22Rv1 (cell line): ENCODE data around the gene ZNF354C.

Experiments used
- CTCF ChIP-seq: fragments of 450-650 bp; IDR thresholded peaks from 2 replicates; pipeline ENCODE4 v1.5.1; 2017; ENCODE audit warnings: mild to moderate bottlenecking
- ZFX ChIP-seq: fragments of 450-650 bp; IDR thresholded peaks from 2 replicates; pipeline ENCODE4 v1.6.1; 2017; ENCODE audit warnings: antibody characterized with exemption, borderline replicate concordance

DNA sequence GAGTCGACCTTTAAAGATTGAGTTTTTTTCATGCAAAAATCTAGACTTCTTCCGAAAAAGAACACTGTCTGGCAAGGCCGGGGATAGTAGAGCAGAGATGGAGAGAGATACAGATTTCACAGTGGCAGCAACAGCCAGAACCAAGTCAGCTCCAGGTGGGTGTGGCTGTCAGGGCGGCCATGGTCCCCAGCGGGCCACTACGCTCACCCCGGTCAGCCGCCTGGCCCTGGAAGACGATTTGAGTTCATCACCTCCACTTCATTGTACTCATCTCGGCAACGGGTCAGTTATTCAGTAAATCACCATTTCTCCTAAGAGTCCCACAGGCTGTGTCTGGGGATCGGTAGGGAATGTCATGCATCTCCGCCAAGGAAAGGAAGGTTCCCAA, 53.0 kb downstream of the ZNF354C start:
- TF ChIP-seq CTCF (no peak), ZFX (no peak)
